GM23338 (cell line): ENCODE measurements around the gene CEPT1. TPM values are rescaled to one million over a fixed set of nuclear protein-coding genes. Genes with fewer than 3 reads are reported as not detected.

ENCODE experiments used
- ATAC-seq: fragments of 200-7000 bp; cut with Tn5 transposase; 3 replicates; pipeline ENCODE4 v1.9.1; 2020
- DNase-seq: peaks from one replicate; pipeline ENCODE4 v3.0.0-alpha.2; 2015; ENCODE audit warnings: low spot score
- H2AFZ ChIP-seq: fragments of 200-600 bp; sonication (generic); 2 replicates; pipeline ENCODE4 v1.8.0; 2016; ENCODE audit warnings: antibody characterized with exemption, mild to moderate bottlenecking, moderate library complexity
- H3F3A ChIP-seq: fragments of 200-600 bp; sonication (generic); replicated peaks from 2 replicates; pipeline ENCODE4 v1.8.0; 2017; ENCODE audit warnings: antibody characterized with exemption, mixed run types, low read depth
- H3K27ac ChIP-seq: fragments of 200-600 bp; sonication (generic); 2 replicates; pipeline ENCODE4 v1.6.1; 2016; ENCODE audit warnings: low read depth
- H3K27me3 ChIP-seq: fragments of 200-600 bp; sonication (generic); 2 replicates; pipeline ENCODE4 v1.8.0; 2016; ENCODE audit warnings: mild to moderate bottlenecking, mixed run types, moderate library complexity; ENCODE audit not compliant: insufficient read depth
- H3K36me3 ChIP-seq: fragments of 200-600 bp; sonication (generic); 2 replicates; pipeline ENCODE4 v1.8.0; 2016; ENCODE audit warnings: mild to moderate bottlenecking; ENCODE audit not compliant: insufficient read depth
- H3K4me1 ChIP-seq: fragments of 200-600 bp; sonication (generic); 2 replicates; pipeline ENCODE4 v1.8.0; 2016; ENCODE audit warnings: mild to moderate bottlenecking, moderate library complexity; ENCODE audit not compliant: insufficient read depth
- H3K4me2 ChIP-seq: fragments of 200-600 bp; sonication (generic); 2 replicates; pipeline ENCODE4 v1.7.1; 2017; ENCODE audit warnings: mixed run types
- H3K4me3 ChIP-seq: fragments of 200-600 bp; sonication (generic); 2 replicates; pipeline ENCODE4 v1.6.1; 2016; ENCODE audit warnings: mixed run types
- H3K79me2 ChIP-seq: fragments of 200-600 bp; sonication (generic); replicated peaks from 2 replicates; pipeline ENCODE4 v1.8.0; 2017; ENCODE audit warnings: mild to moderate bottlenecking; ENCODE audit not compliant: insufficient read depth
- H3K9me2 ChIP-seq: fragments of 200-600 bp; sonication (generic); 2 replicates; pipeline ENCODE4 v1.8.0; 2017; ENCODE audit not compliant: insufficient read depth
- H4K20me1 ChIP-seq: fragments of 200-600 bp; sonication (generic); replicated peaks from 2 replicates; pipeline ENCODE4 v1.8.0; 2017; ENCODE audit warnings: mild to moderate bottlenecking; ENCODE audit not compliant: insufficient read depth
- H3K27ac Mint-ChIP-seq: 2 replicates; pipeline ENCODE4 v1.8.0; 2020; ENCODE audit warnings: inconsistent platforms, mild to moderate bottlenecking, moderate library complexity, mixed read lengths
- H3K27me3 Mint-ChIP-seq: 3 replicates; pipeline ENCODE4 v1.8.0; 2022; ENCODE audit warnings: low read depth, mild to moderate bottlenecking, moderate library complexity, mixed read lengths, inconsistent platforms; ENCODE audit not compliant: insufficient read depth, poor library complexity
- H3K36me3 Mint-ChIP-seq: 3 replicates; pipeline ENCODE4 v1.8.0; 2021; ENCODE audit warnings: low read depth, mild to moderate bottlenecking, inconsistent platforms, moderate library complexity, mixed read lengths
- H3K4me1 Mint-ChIP-seq: 3 replicates; pipeline ENCODE4 v1.8.0; 2020; ENCODE audit warnings: mild to moderate bottlenecking, inconsistent platforms, mixed read lengths
- H3K4me3 Mint-ChIP-seq: 3 replicates; pipeline ENCODE4 v1.8.0; 2021; ENCODE audit warnings: moderate library complexity, mild to moderate bottlenecking, inconsistent platforms, mixed read lengths
- H3K9me3 Mint-ChIP-seq: 3 replicates; pipeline ENCODE4 v1.8.0; 2020; ENCODE audit warnings: moderate library complexity, mild to moderate bottlenecking, inconsistent platforms, mixed read lengths
- CREB1 ChIP-seq: fragments of 250-450 bp; sonication (Bioruptor Pico); IDR thresholded peaks from 2 replicates; pipeline ENCODE4 v1.5.0; 2020; ENCODE audit warnings: low read depth, mild to moderate bottlenecking, moderate library complexity
- ETS1 ChIP-seq: IDR thresholded peaks from 2 replicates; pipeline ENCODE4 v1.6.1; 2016; ENCODE audit warnings: antibody characterized with exemption
- EZH2 ChIP-seq: fragments of 200-600 bp; sonication (generic); IDR thresholded peaks from one replicate; pipeline ENCODE4 v1.8.0; 2017; ENCODE audit warnings: antibody characterized with exemption, mild to moderate bottlenecking, low read depth; ENCODE audit not compliant: unreplicated experiment
- EZH2phosphoT487 ChIP-seq: fragments of 200-600 bp; sonication (generic); IDR thresholded peaks from one replicate; pipeline ENCODE4 v1.8.1; 2018; ENCODE audit warnings: antibody characterized with exemption; ENCODE audit not compliant: unreplicated experiment
- JUNB ChIP-seq: IDR thresholded peaks from one replicate; pipeline ENCODE4 v1.6.1; 2016; ENCODE audit warnings: antibody characterized with exemption; ENCODE audit not compliant: unreplicated experiment
- NANOG ChIP-seq: IDR thresholded peaks from 2 replicates; pipeline ENCODE4 v1.6.1; 2016; ENCODE audit warnings: antibody characterized with exemption, borderline replicate concordance
- POLR2AphosphoS5 ChIP-seq: IDR thresholded peaks from 2 replicates; pipeline ENCODE4 v1.6.1; 2016; ENCODE audit warnings: antibody characterized with exemption, low read depth
- REST ChIP-seq: IDR thresholded peaks from one replicate; pipeline ENCODE4 v1.6.1; 2018; ENCODE audit warnings: antibody characterized with exemption; ENCODE audit not compliant: unreplicated experiment
- STAT1 ChIP-seq: IDR thresholded peaks from one replicate; pipeline ENCODE4 v1.6.1; 2016; ENCODE audit warnings: antibody characterized with exemption; ENCODE audit not compliant: unreplicated experiment
- ZNF114 ChIP-seq: fragments of 250-450 bp; sonication (Bioruptor Pico); IDR thresholded peaks from 2 replicates; pipeline ENCODE4 v1.5.0; 2020; ENCODE audit warnings: mild to moderate bottlenecking, moderate library complexity
- ZNF331 ChIP-seq: fragments of 250-450 bp; sonication (Bioruptor Pico); IDR thresholded peaks from 2 replicates; pipeline ENCODE4 v1.5.0; 2020; ENCODE audit warnings: low read depth, mild to moderate bottlenecking, moderate library complexity
- ZNF462 ChIP-seq: fragments of 250-450 bp; sonication (Bioruptor Pico); IDR thresholded peaks from 2 replicates; pipeline ENCODE4 v1.5.0; 2020; ENCODE audit warnings: mild to moderate bottlenecking, moderate library complexity
- polyA plus RNA-seq: library from polyadenylated mRNA; unstranded; fragments of >200 nt; fragmentation: Nextera tagmentation; extraction: Ambion mirVana; gene quantifications from 2 replicates; pipeline ENCODE4 v1.2.1, GENCODE V29; 2016
- total RNA-seq: library from RNA; depleted of rRNA; stranded (reverse); fragments of >200 nt; shearing (Covaris generic); gene quantifications from 2 replicates; pipeline ENCODE4 v1.2.3, GENCODE V29; 2014

Gene CEPT1
- total and polyA plus RNA-seq, 2 experiments from 2014 or later: 17.3 to 39.5 TPM

- no peak for TF ChIP-seq REST
- no peak for TF ChIP-seq ZNF114 (CRISPR knock-in tag)
Measured at GRCh38 chr1:111209622-111210021, 69.6 kb downstream of the CEPT1 start (continued).

- Histone ChIP-seq H3K27me3 (no peaks in the 10 kb centered on the region), H3K9me2 (peaks cover 31% of the 10 kb centered on the region), H3K4me2 (no peak overlapping the region), H4K20me1 (no peaks in the 10 kb centered on the region), H3F3A (no peaks in the 10 kb centered on the region), H3K27ac (no peak overlapping the region), H3K79me2 (no peaks in the 10 kb centered on the region), H3K36me3 (no peaks in the 10 kb centered on the region), H2AFZ (no peak overlapping the region), H3K4me1 (peaks cover 11% of the 10 kb centered on the region), H3K4me3 (no peak overlapping the region)
- H3K36me3 Mint-ChIP-seq: no peaks in the 10 kb centered on the region
- DNase-seq: no peak
- ATAC-seq: no peak
- H3K4me3 Mint-ChIP-seq: no peak overlapping the region
- H3K27me3 Mint-ChIP-seq: peaks cover 2% of the 10 kb centered on the region
- no peak overlapping the region for H3K27ac Mint-ChIP-seq
- H3K4me1 Mint-ChIP-seq: peaks cover 22% of the 10 kb centered on the region
- H3K9me3 Mint-ChIP-seq: no peaks in the 10 kb centered on the region
- TF ChIP-seq EZH2 (no peak), NANOG (no peak), CREB1 (CRISPR knock-in tag) (no peak), POLR2AphosphoS5 (no peak), ETS1 (no peak), STAT1 (no peak), EZH2phosphoT487 (no peak), ZNF331 (CRISPR knock-in tag) (no peak), ZNF462 (CRISPR knock-in tag) (no peak), REST (no peak), JUNB (no peak), ZNF114 (CRISPR knock-in tag) (no peak)
Measured at GRCh38 chr1:111211921-111212320, 71.9 kb downstream of the CEPT1 start.
